PFSK-1 (cell line): Measurements from ENCODE around the gene DALRD3.

ENCODE experiments used
- POLR2AphosphoS5 ChIP-seq: IDR thresholded peaks from 2 replicates; pipeline ENCODE4 v1.6.1; 2012; ENCODE audit warnings: low read depth, mild to moderate bottlenecking, control low read depth, low read length, moderate library complexity
- REST ChIP-seq, 2 experiments: IDR thresholded peaks; 2 replicates each; pipeline versions ENCODE4 v1.6.1 to v1.8.0; 2011 to 2012; ENCODE audit warnings: low read depth in 2 of 2, low read length in 2 of 2, control low read depth in 1 of 2, inconsistent platforms in 1 of 2, mild to moderate bottlenecking in 1 of 2, moderate library complexity in 1 of 2; ENCODE audit not compliant: insufficient read depth in 1 of 2

- TF ChIP-seq POLR2AphosphoS5 (no peak), REST (IDR thresholded peaks at IDR 0.05; ENCODE audit: insufficient read depth in 1 of 2, low read depth in 2 of 2, low read length in 2 of 2) (no peak)
Measured at GRCh38 chr3:49016414-49017228, 1.8 kb downstream of the DALRD3 start.
